HG03442 (cell line): Measurements from ENCODE around the gene C9orf40.

Experiments used
- ATAC-seq: cut with Tn5 transposase; IDR thresholded peaks from one replicate; pipeline ENCODE4 v1.9.1; 2021; ENCODE audit warnings: mild to moderate bottlenecking, moderate library complexity; ENCODE audit not compliant: unreplicated experiment

Gene C9orf40

DNA sequence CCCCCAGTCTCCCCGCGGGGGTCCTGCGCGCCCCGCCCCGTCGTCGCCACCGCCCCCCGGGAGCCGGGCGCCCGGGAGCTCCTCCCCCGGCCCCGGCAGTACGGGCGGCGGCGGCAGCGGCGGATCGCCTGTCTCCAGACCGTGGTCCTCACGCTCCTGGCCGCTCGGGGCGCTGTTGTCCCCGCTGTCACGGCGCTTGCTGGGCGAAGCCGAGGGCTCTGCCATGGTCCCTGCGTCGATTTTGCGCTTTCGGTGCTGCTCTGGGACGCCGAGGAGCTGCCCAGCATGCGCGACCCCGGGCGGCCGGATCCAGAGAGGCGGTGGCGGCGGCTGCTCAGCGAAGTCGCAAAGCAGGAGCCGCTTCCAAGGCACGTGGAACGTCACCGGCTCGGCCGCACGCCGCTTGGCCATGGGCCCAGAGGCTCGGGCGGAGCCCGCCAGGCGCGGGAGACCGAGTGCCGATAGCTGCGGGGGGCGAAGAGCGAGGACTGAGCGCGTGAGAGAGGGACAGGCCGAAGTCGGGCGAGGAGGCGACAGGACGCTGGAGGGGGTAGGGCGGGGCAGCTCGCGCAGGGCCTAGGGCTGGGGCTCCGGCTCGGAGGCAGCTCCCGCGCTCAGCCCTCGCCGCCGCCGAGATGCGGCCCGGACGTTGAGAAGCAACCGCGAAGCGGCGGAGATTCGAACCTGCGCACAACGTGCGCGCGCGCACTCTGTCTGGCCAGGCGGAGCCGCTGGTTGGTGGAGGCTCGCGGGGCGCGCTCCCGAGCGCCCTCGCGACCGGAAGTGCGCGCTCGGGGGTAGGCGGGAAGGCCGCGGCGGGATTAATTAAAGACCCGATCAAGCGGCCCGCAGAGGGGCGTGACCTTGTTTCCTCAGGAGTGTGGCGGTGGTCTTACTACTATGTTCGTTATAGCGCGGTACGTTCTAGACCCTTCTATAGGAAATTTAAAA is at the start of gene C9orf40:
C9orf40 (minus strand) TSS at position 712 of the 951 bp plus-strand sequence; CDS start at position 411, 301 bp downstream.
- ATAC-seq, result peak; percentile 92

DNA sequence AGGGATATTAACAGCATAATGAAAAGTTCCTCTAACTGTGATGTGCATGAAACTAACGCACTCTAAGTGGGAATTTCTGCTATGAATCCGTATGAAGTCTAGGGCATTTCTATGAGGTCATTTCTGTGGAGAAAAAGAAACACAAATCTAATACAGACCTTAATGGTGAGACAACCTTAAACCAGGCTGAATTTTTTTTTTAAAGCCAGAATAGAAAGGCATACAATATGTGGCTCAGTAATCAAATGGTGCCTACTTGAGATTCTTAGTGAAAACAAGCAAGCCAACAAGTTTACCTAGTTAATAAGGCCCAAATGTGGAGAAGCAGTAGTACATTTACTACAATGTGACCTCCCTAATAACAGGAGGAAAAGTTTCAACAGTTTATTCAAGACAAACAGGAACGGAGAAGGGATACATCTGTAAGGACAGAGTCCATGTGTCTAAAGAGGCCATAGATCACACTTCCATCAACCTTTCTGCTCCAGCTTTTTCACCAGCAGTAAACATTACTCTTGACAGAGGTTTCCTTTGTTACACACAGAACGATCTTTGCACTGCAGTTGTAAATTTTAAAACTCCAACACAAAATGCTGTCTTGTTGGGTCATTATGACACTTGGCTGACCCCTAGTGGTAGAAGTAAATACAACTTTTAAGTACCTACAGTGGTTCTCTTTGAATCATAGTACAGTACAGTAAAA is 49.2 kb upstream of the C9orf40 start:
- peak; percentile 77 for ATAC-seq

- ATAC-seq, result peak; percentile 81
These were observed 48.1 kb upstream of the C9orf40 start for GRCh38 chr9:75000835-75001234.

DNA sequence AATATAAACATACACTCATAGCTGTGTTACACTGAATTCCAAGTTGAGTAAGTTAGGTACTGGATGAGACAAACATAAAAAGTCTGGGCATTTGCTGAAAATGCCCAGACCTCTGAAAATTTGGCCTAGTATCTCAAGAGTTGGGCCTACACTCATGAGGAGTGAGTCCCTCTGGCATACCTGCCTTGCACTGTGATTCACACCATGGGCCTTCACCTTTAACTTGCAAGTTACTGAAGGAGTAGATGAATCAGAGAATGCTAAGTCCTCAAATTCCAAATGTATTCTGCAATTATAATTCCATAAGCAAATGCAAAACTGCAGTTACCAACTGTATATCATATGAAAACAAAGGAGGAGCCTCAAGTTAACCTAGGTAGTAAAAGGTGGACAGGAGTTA is 32.3 kb upstream of the C9orf40 start:
- ATAC-seq, result no peak

- no peak for ATAC-seq
These were observed 31.0 kb upstream of the C9orf40 start for GRCh38 chr9:74983709-74984108.

DNA sequence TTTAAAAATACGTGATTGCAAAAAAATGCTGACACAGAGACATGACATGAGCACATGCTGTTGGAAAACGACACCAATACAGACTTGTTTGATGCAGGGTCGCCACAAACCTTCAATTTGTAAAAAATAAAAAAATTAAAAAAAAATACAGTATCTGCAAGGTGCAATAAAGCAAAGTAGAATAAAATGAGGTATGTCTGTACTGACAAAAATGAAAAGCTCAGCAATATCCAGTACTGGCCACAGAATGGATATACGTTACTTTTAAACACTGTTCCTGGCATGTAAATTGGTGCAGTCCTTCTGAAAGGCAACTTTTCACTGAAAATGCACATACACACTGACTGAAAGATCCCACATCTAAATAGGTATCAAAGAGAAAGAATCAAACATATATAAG is 27.1 kb upstream of the C9orf40 start:
- no peak for ATAC-seq

GRCh38 chr9:74977287-74977686 is 24.6 kb upstream of the C9orf40 start:
- no peak for ATAC-seq

DNA sequence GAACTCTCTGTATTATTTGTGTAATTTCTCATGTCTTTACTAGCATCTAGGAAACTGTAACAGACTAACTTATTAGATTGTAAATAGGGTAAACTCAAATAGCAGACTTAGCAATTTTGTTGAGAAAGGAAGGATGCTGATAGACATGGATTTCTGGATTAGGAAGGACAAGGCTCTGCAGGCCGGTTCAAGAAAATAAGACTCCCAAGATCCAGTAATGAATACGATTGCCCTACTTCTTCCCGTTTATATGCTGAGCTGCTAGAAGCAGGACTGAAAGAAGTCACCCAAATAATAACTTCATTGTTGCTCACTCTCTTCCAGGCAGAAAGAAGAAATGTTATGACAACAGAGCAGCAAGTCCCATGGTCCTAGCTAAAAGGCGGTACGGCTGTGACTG is 22.8 kb upstream of the C9orf40 start:
- ATAC-seq, result no peak

DNA sequence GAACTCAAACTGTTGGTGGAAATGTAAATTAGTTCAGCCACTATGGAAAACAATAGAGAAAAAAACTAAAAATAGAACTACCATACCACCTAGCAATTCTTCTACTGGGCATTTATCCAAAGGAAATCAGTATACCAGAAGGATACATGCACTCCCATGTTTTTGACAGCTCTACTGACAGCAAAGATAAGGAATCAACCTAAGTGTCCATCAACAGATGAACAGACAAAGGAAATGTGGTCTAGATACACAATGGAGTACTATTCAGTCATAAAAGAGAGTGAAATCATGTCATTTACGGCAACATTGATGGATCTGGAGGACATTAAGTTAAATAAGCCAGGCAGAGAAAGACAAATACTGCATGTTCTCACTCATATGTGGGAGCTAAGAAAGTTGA is 21.8 kb upstream of the C9orf40 start:
- no peak for ATAC-seq

GRCh38 chr9:74973714-74974113 is 21.0 kb upstream of the C9orf40 start:
- ATAC-seq, result no peak

- ATAC-seq, result no peak
These were observed 10.3 kb upstream of the C9orf40 start for GRCh38 chr9:74963056-74963455.

GRCh38 chr9:74961496-74961895 is 8.8 kb upstream of the C9orf40 start:
- ATAC-seq, result no peak

DNA sequence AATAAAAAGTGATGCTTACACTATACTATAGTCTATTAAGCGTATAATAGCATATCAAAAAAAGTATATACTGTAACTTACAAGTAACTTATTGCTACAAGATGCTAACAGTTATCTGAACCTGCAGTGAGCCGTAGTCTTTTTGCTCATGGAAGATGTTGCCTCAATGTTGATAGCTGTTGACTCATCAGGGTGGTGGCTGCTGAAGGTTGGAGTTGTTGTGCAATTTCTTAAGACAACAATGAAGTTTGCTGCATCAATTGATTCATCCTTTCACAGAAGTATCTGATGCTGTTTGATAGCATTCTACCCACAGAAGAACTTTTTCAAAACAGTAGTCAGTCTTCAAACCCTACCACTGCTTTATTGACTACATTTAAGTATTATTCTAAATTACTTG is 7.8 kb upstream of the C9orf40 start:
- ATAC-seq, result no peak

- peak; percentile 51 for ATAC-seq
These were observed 5.9 kb upstream of the C9orf40 start for GRCh38 chr9:74958587-74958986.

GRCh38 chr9:74953235-74953751 is 581 bp upstream of the C9orf40 start:
- ATAC-seq, result no peak

DNA sequence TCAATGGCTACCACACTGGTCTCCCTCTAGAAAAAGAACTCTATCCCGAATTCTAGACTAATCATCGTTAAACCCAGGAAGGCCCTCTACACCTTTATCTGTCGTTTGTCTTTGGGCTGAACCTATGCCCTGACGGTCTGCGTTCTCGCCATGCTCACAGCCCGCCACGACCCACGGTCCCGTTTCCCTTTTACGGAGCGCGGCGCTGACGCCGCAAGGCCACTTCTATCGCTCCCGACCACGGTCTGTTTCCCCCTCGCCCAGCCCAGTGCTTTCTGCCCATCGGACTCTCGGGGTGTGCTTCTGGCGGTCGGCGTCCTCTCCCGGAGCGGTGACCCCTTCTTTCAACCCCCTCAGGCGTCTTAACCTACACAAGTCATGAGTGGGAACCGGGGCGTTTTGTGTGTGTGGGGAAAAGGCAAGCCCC is 974 bp downstream of the C9orf40 start:
- peak; percentile 28 for ATAC-seq

- no peak for ATAC-seq
These were observed 1.5 kb downstream of the C9orf40 start for GRCh38 chr9:74951107-74951720.

DNA sequence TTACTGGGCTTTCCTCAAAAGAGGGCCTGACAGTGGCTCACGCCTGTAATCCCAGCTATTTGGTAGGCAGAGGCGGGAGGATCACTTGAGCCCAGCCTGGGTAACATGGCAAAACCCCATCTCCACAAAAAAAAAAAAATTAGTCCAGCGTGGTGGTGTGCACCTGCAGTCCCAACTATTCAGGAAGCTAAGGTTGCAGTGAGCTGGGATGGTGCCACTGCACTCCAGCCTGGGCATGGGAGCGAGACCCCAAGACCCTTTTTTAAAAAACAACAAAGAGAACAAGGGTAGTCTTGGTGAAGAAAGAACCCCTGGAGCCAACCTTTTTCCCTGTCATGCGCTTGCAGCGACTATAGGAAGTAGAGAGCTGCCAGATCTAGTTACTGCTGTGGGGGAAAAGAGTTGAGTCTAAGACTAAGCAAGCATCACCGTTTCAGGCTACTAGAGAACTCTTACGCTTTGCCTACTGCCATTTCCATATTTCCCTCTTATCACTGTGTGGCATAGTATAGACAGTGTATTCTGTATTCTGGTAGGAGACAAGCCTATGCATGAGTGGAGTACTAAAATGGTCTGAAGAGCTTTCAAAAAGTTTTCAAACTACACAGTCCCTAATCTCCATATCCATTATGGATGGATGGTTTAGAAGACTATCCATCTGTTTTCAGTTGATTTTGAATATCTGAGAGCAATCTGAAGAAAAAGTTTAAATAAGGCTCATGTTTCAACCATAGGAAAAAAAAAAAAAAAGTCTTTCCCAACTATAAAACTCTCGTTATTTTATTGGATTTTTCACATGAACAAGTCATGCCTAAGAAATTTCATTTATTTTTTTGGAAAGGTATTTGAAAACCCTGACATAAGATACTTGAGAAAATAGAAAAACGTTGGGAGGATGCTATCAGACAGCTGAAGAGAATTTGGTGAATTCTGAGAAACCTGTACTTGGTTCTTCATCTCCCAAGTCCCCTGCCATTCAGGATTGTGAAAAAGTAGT is 2.6 kb downstream of the C9orf40 start:
- ATAC-seq, result no peak

GRCh38 chr9:74948937-74949336 is 3.8 kb downstream of the C9orf40 start:
- no peak for ATAC-seq

- ATAC-seq, result no peak
These were observed 6.0 kb downstream of the C9orf40 start for GRCh38 chr9:74946686-74947085.
